HepG2 (cell line): Measurements from ENCODE around the gene MXD1. TPM values are rescaled to one million over a fixed set of nuclear protein-coding genes. Genes with fewer than 3 reads are reported as not detected.
A peak's percentile ranks its signal among the peaks of the same experiment; 100 is the strongest.

Experiments
- ARNT2 ChIP-seq: sonication (generic); formaldehyde crosslinking; IDR thresholded peaks from 2 replicates; pipeline ENCODE4 v1.8.0; 2022; ENCODE audit warnings: mild to moderate bottlenecking, low read depth, missing genetic modification reagents, moderate library complexity
- MATR3 ChIP-seq: sonication (generic); formaldehyde crosslinking; IDR thresholded peaks from 2 replicates; pipeline ENCODE4 v1.4.0; 2020; ENCODE audit warnings: missing genetic modification reagents
- PTBP1 ChIP-seq: fragments of 200-400 bp; formaldehyde crosslinking; IDR thresholded peaks from 2 replicates; pipeline ENCODE4 v1.6.1; 2018; ENCODE audit warnings: low read length, low read depth; ENCODE audit not compliant: poor library complexity, severe bottlenecking
- RXRB ChIP-seq: IDR thresholded peaks from 2 replicates; pipeline ENCODE4 v1.6.1; 2016; ENCODE audit warnings: borderline replicate concordance, missing genetic modification reagents, missing compliant biosample characterization
- ZIK1 ChIP-seq: sonication (generic); formaldehyde crosslinking; IDR thresholded peaks from 2 replicates; pipeline ENCODE4 v1.5.0; 2020; ENCODE audit warnings: mild to moderate bottlenecking, low read depth, missing genetic modification reagents, borderline replicate concordance
- ZNF12 ChIP-seq: sonication (generic); formaldehyde crosslinking; IDR thresholded peaks from 2 replicates; pipeline ENCODE4 v1.5.0; 2020; ENCODE audit warnings: missing genetic modification reagents
- ZNF543 ChIP-seq: sonication (generic); formaldehyde crosslinking; IDR thresholded peaks from 2 replicates; pipeline ENCODE4 v1.4.0; 2020; ENCODE audit warnings: mild to moderate bottlenecking, missing genetic modification reagents
- polyA plus RNA-seq, 8 experiments: library from polyadenylated mRNA; depleted of rRNA in 3 of 8; stranded (reverse) in 7 of 8; unstranded in 1 of 8; fragments of >200 nt; fragmentation: Illumina TruSeq in 4 of 8; extraction: Trizol in 4 of 8; gene quantifications; 2 replicates each; pipeline versions ENCODE4 v1.2.1 to v1.2.3, GENCODE V29; 2011 to 2016; ENCODE audit warnings: low read depth in 4 of 8, missing spikeins in 1 of 8, mixed read lengths in 1 of 8; ENCODE audit not compliant: insufficient read depth in 1 of 8
- total RNA-seq, 5 experiments: library from RNA; depleted of rRNA; stranded (reverse); fragments of >200 nt; fragmentation: Illumina TruSeq; extraction: Trizol; gene quantifications; 2 replicates each; pipeline ENCODE4 v1.2.3, GENCODE V29; 2016; ENCODE audit warnings: low read depth in 1 of 5
- TF ChIP-seq, protein P1 (sequence below): sonication (generic); formaldehyde crosslinking; IDR thresholded peaks from 2 replicates; pipeline ENCODE4 v1.8.0; 2022; ENCODE audit warnings: missing genetic modification reagents, mild to moderate bottlenecking, moderate library complexity, borderline replicate concordance
- TF ChIP-seq, protein P2 (sequence below): sonication (generic); formaldehyde crosslinking; IDR thresholded peaks from 2 replicates; pipeline ENCODE4 v1.8.0; 2022; ENCODE audit warnings: mild to moderate bottlenecking, missing genetic modification reagents; ENCODE audit not compliant: insufficient replicate concordance
- TF ChIP-seq, protein P3 (sequence below): sonication (generic); formaldehyde crosslinking; IDR thresholded peaks from 2 replicates; pipeline ENCODE4 v1.9.0; 2021; ENCODE audit warnings: missing genetic modification reagents, borderline replicate concordance
- TF ChIP-seq, protein P4 (sequence below), 2 experiments: sonication (generic) in 1 of 2; formaldehyde crosslinking in 1 of 2; IDR thresholded peaks; 2 replicates each; pipeline versions ENCODE4 v1.4.0 to v1.6.1; 2018 to 2020; ENCODE audit warnings: missing genetic modification reagents in 2 of 2, borderline replicate concordance in 1 of 2, low read depth in 1 of 2, mild to moderate bottlenecking in 1 of 2, missing biosample characterization in 1 of 2
- TF ChIP-seq, protein P5 (sequence below): sonication (generic); formaldehyde crosslinking; IDR thresholded peaks from 2 replicates; pipeline ENCODE4 v1.5.0; 2020; ENCODE audit warnings: mild to moderate bottlenecking, missing genetic modification reagents, borderline replicate concordance

Gene MXD1
- total and polyA plus RNA-seq, 2 of the 13 experiments (the other 11 are each of a cell fraction or from before 2014, with no cell fraction given) = 6.4 to 14.9 TPM

DNA sequence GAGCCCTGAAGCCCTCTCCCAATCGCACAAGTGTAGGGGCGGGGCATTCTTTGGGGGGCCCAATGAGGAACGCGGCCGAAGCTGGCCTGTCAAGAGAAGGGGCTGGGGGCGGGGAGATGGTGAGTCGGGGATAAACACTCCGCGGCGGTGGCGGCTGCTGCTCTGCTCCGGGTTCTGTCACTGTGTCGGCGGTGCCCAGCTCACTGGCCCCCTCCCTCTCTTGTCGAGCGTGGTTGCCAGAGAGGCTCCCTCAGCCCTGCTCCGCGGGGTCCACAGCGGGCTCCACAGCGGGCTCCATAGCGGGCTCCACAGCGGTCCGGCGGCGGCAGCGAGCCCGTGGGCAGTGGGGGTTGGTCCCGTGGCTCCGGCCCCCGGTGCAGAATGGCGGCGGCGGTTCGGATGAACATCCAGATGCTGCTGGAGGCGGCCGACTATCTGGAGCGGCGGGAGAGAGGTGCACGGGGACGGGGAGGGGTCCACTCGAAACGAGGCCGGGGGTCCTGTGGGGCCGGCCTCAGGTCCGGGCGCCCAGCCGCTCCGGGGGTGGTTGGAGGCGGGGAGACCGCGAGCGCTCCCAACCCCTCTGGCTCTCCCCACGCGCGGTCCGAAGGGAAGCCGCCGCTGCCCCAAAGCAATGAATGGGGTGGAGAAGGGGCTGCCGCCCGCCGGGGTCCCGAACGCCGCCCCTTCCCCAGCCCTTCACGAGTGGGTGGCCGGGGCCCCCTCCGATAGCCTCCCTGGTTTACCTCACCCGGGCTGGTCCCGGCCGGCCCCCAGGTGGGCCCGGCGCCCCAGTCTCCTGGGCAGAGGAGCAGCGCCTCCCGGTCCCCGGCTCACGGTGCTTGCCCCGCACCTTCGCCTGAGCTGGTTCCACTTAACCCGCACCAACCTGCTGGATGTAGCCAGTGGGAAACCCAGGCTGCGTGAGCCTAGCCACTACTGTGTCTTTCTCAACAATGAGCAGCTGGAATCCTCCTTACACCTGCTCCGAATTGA is at the start of gene MXD1 (continued):
- TF ChIP-seq MATR3 (CRISPR knock-in tag) = no peak
- no peak for TF ChIP-seq RXRB (CRISPR knock-in tag)
- TF ChIP-seq, protein P1, sequence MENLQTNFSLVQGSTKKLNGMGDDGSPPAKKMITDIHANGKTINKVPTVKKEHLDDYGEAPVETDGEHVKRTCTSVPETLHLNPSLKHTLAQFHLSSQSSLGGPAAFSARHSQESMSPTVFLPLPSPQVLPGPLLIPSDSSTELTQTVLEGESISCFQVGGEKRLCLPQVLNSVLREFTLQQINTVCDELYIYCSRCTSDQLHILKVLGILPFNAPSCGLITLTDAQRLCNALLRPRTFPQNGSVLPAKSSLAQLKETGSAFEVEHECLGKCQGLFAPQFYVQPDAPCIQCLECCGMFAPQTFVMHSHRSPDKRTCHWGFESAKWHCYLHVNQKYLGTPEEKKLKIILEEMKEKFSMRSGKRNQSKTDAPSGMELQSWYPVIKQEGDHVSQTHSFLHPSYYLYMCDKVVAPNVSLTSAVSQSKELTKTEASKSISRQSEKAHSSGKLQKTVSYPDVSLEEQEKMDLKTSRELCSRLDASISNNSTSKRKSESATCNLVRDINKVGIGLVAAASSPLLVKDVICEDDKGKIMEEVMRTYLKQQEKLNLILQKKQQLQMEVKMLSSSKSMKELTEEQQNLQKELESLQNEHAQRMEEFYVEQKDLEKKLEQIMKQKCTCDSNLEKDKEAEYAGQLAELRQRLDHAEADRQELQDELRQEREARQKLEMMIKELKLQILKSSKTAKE = no peak
- TF ChIP-seq PTBP1 = no peak
- TF ChIP-seq, protein P2, sequence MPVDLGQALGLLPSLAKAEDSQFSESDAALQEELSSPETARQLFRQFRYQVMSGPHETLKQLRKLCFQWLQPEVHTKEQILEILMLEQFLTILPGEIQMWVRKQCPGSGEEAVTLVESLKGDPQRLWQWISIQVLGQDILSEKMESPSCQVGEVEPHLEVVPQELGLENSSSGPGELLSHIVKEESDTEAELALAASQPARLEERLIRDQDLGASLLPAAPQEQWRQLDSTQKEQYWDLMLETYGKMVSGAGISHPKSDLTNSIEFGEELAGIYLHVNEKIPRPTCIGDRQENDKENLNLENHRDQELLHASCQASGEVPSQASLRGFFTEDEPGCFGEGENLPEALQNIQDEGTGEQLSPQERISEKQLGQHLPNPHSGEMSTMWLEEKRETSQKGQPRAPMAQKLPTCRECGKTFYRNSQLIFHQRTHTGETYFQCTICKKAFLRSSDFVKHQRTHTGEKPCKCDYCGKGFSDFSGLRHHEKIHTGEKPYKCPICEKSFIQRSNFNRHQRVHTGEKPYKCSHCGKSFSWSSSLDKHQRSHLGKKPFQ = peak; percentile 23
- no peak for TF ChIP-seq ZNF543 (CRISPR knock-in tag)
- TF ChIP-seq, protein P3, sequence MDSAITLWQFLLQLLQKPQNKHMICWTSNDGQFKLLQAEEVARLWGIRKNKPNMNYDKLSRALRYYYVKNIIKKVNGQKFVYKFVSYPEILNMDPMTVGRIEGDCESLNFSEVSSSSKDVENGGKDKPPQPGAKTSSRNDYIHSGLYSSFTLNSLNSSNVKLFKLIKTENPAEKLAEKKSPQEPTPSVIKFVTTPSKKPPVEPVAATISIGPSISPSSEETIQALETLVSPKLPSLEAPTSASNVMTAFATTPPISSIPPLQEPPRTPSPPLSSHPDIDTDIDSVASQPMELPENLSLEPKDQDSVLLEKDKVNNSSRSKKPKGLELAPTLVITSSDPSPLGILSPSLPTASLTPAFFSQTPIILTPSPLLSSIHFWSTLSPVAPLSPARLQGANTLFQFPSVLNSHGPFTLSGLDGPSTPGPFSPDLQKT = no peak
- TF ChIP-seq, protein P4, sequence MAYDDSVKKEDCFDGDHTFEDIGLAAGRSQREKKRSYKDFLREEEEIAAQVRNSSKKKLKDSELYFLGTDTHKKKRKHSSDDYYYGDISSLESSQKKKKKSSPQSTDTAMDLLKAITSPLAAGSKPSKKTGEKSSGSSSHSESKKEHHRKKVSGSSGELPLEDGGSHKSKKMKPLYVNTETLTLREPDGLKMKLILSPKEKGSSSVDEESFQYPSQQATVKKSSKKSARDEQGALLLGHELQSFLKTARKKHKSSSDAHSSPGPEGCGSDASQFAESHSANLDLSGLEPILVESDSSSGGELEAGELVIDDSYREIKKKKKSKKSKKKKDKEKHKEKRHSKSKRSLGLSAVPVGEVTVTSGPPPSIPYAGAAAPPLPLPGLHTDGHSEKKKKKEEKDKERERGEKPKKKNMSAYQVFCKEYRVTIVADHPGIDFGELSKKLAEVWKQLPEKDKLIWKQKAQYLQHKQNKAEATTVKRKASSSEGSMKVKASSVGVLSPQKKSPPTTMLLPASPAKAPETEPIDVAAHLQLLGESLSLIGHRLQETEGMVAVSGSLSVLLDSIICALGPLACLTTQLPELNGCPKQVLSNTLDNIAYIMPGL (CRISPR knock-in tag; IDR thresholded peaks at IDR 0.05; ENCODE audit: borderline replicate concordance in 1 of 2, low read depth in 1 of 2) = no peak; a peak in 1 of 4 replicates
- TF ChIP-seq ARNT2 = peak; percentile 43; the same call in 1 of the 2 replicates
- TF ChIP-seq, protein P5, sequence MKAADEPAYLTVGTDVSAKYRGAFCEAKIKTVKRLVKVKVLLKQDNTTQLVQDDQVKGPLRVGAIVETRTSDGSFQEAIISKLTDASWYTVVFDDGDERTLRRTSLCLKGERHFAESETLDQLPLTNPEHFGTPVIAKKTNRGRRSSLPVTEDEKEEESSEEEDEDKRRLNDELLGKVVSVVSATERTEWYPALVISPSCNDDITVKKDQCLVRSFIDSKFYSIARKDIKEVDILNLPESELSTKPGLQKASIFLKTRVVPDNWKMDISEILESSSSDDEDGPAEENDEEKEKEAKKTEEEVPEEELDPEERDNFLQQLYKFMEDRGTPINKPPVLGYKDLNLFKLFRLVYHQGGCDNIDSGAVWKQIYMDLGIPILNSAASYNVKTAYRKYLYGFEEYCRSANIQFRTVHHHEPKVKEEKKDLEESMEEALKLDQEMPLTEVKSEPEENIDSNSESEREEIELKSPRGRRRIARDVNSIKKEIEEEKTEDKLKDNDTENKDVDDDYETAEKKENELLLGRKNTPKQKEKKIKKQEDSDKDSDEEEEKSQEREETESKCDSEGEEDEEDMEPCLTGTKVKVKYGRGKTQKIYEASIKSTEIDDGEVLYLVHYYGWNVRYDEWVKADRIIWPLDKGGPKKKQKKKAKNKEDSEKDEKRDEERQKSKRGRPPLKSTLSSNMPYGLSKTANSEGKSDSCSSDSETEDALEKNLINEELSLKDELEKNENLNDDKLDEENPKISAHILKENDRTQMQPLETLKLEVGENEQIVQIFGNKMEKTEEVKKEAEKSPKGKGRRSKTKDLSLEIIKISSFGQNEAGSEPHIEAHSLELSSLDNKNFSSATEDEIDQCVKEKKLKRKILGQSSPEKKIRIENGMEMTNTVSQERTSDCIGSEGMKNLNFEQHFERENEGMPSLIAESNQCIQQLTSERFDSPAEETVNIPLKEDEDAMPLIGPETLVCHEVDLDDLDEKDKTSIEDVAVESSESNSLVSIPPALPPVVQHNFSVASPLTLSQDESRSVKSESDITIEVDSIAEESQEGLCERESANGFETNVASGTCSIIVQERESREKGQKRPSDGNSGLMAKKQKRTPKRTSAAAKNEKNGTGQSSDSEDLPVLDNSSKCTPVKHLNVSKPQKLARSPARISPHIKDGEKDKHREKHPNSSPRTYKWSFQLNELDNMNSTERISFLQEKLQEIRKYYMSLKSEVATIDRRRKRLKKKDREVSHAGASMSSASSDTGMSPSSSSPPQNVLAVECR (CRISPR knock-in tag) = peak; percentile 87
- no peak for TF ChIP-seq ZIK1 (CRISPR knock-in tag)
- TF ChIP-seq ZNF12 (CRISPR knock-in tag) = no peak
